Body of pancreas (tissue), 4 donors: ENCODE data around the gene ABCG1. TPM values are rescaled to one million over a fixed set of nuclear protein-coding genes. Genes with fewer than 3 reads are reported as not detected.
A peak's percentile ranks its signal among the peaks of the same experiment; 100 is the strongest.

Experiments used
- ATAC-seq: fragments of 150-250 bp; one replicate; pipeline ENCODE4 v1.9.1; 2016
- DNase-seq, 4 donors: peaks; one replicate each; pipeline ENCODE4 v3.0.0-alpha.2; 2019
- H3K27ac ChIP-seq, 4 donors: fragments of 200-600 bp; sonication (generic); 1 replicate in 3 of 4; 2 replicates in 1 of 4; pipeline versions ENCODE4 v1.5.1 to v1.6.1; 2016 to 2019; ENCODE audit warnings: mild to moderate bottlenecking in 1 of 4, mixed read lengths in 1 of 4, moderate library complexity in 1 of 4
- H3K27me3 ChIP-seq, 2 donors: fragments of 200-600 bp; sonication (generic); one replicate each; pipeline ENCODE4 v1.6.0; 2016; ENCODE audit warnings: mild to moderate bottlenecking in 1 of 2
- H3K36me3 ChIP-seq, 2 donors: fragments of 200-600 bp; sonication (generic); replicated peaks in 1 of 2; 2 replicates each; pipeline ENCODE4 v1.5.1; 2016; ENCODE audit warnings: low read depth in 2 of 2; ENCODE audit not compliant: insufficient read depth in 1 of 2
- H3K4me1 ChIP-seq: fragments of 200-600 bp; sonication (generic); one replicate; pipeline ENCODE4 v1.6.0; 2016
- H3K4me3 ChIP-seq, 2 donors: fragments of 200-600 bp; sonication (generic); 1 replicate in 1 of 2; 2 replicates in 1 of 2; pipeline ENCODE4 v1.5.1; 2016 to 2019
- H3K9me3 ChIP-seq, 3 donors: fragments of 200-600 bp; sonication (generic); 1 replicate in 2 of 3; 2 replicates in 1 of 3; pipeline ENCODE4 v1.5.1; 2016
- POLR2A ChIP-seq, 3 donors: fragments of 450-650 bp; IDR thresholded peaks; one replicate each; pipeline ENCODE4 v1.6.1; 2016; ENCODE audit warnings: antibody characterized with exemption in 3 of 3, mild to moderate bottlenecking in 2 of 3
- WGBS, 2 donors: methylation state at CpG; one replicate each; pipeline ENCODE4 v1.1.5; 2017; 5-methylcytosine and 5-hydroxymethylcytosine counted together
- intact Hi-C: fragments of 100-400 bp; cut with DNase I; formaldehyde crosslinking; loops from one replicate; pipeline ENCODE4 v1.15.1; 2023
- total RNA-seq, 2 donors: library from RNA; depleted of rRNA; stranded (reverse); fragments of >200 nt; gene quantifications; one replicate each; pipeline ENCODE4 v1.1.0, GENCODE V29; 2016
- TF ChIP-seq, protein P1 (sequence below), 7 experiments: fragments of 450-650 bp in 4 of 7; fragments of 200-600 bp in 3 of 7; sonication (generic) in 3 of 7; IDR thresholded peaks; one replicate each; pipeline ENCODE4 v1.5.1; 2016 to 2019; ENCODE audit warnings: antibody characterized with exemption in 7 of 7

ABCG1 gene
- total RNA-seq, 2 donors from 2014 or later: 7.5 to 7.6 TPM

DNA sequence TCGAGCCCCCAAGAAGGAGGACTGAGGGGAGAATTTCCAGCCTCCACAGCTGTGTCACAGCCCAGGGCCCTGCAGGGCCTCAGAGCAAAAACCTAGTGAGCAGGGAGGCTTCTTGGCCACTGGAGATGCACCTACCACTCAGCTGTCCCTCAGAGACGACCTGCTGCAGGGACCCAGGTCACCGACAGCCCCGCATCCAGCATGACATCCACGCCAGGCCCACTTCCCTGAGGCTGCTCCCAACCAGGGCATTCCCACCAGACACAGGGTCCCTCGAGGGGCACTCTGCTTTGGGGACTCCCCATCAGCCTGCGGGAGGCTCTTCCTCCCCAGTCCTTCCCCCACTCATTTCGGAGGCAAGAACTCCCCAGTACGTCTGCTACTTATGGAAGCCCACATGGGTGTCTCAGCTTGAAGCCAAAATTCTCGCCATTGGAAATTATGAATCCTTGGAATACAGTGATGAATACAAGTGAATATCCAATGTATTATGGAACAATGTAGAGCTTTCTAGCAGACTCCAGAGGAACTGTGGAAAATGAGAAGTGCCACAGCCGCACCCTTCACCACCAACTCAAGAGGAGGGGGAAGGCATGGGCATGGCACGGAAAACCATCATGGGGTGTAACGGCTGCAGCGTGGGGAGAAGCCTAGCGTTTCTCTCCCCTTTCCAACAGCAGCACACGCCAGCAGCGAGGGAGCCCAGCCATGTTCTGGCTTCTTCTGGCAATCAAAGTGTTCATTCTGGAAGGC lies 89.4 kb downstream of the ABCG1 start:
- Histone ChIP-seq H3K4me3 (no peak overlapping the region), H3K4me1 (peaks cover 27% of the 10 kb centered on the region), H3K27ac (no peak overlapping the region), H3K36me3 (no peaks in the 10 kb centered on the region), H3K27me3 (no peaks in the 10 kb centered on the region), H3K9me3 (no peaks in the 10 kb centered on the region)
- TF ChIP-seq POLR2A (IDR thresholded peaks at IDR 0.05): no peak
- TF ChIP-seq, protein P1, sequence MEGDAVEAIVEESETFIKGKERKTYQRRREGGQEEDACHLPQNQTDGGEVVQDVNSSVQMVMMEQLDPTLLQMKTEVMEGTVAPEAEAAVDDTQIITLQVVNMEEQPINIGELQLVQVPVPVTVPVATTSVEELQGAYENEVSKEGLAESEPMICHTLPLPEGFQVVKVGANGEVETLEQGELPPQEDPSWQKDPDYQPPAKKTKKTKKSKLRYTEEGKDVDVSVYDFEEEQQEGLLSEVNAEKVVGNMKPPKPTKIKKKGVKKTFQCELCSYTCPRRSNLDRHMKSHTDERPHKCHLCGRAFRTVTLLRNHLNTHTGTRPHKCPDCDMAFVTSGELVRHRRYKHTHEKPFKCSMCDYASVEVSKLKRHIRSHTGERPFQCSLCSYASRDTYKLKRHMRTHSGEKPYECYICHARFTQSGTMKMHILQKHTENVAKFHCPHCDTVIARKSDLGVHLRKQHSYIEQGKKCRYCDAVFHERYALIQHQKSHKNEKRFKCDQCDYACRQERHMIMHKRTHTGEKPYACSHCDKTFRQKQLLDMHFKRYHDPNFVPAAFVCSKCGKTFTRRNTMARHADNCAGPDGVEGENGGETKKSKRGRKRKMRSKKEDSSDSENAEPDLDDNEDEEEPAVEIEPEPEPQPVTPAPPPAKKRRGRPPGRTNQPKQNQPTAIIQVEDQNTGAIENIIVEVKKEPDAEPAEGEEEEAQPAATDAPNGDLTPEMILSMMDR (IDR thresholded peaks at IDR 0.05): no peak
- no peak for ATAC-seq
- intact Hi-C loops: no loop called here
- WGBS, 2 donors: 77 to 84% methylated on average over 14 to 15 of the region's 17 CpGs
- DNase-seq: no peak

DNA sequence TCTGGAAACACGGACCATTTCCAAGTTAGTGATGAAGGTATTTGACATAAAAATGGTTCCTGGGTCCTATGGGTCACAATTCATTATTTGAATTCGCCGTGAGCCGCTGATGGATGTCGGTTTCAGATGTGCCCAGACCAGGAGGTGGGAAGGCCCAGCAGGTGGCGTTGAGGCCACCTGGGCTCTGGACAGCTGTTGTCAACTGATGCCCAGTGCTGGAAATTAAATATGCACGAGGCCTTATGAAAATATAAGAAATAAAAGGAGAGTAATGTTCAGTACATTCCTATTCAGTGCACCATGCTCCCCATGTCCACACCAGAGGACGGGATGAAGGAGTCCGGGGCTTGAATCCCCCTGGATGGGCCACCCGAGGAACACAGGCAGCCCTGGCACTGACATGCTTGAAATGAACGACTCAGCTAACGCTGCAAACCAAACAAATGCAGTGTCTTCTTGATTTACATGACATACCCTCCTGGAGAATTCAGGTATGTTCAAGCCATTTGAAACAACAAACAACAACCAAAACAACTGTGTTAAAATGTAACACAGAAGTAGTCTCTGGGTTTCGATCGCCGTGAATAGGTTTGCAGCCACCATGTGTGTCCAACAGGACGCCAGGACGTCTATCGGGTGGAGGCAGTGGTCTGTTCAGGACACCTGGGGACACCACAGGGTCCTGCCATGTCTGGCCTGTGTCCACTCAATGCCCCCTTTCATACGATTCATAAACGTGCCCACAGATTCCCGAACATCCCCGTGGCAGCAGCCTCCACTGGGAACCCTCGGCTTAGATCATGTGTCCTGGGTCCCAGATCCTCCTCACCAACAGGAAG lies 90.2 kb downstream of the ABCG1 start:
- Histone ChIP-seq H3K4me3 (no peak overlapping the region), H3K4me1 (peaks cover 32% of the 10 kb centered on the region), H3K27ac (no peak overlapping the region), H3K27me3 (no peaks in the 10 kb centered on the region), H3K9me3 (no peaks in the 10 kb centered on the region), H3K36me3 (no peaks in the 10 kb centered on the region)
- DNase-seq (no peak), ATAC-seq (no peak)
- 39 to 41% methylated on average over 22 of the region's 23 CpGs for WGBS, 2 donors
- TF ChIP-seq, protein P1 (IDR thresholded peaks at IDR 0.05): peak in 4 of 7 experiments; percentile 12 to 22 (median 16)
- TF ChIP-seq POLR2A (IDR thresholded peaks at IDR 0.05): no peak
- intact Hi-C loops: no loop called here

DNA sequence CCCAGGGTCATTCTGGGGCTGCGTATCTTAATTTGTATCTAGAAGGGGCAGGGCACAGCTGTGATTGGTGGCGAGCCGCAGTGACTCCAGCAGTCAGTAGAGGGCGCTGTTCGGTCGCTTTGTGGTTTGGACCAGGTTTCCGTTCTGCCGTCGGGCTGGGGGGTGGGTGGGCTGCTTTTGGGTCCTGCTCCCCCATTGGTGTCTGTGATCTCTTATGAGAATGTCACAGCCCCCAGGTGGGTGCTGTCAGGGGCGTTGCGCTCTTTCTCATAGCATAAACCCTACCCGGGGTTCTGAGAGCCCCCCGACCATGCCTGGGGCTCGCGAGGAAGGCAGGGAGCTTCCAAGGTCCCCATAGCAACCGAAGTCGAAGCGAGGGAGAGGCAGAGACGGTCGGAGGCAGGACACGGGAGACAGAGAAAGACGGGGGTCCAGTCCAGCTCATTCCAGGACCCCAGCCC lies 90.8 kb downstream of the ABCG1 start:
- no peaks in the 10 kb centered on the region for H3K9me3 ChIP-seq
- 12 to 15% methylated on average over 20 to 22 of the region's 22 CpGs for WGBS, 2 donors
- no peak overlapping the region for H3K27ac ChIP-seq
- DNase-seq (peak; percentile 51 to 67 (median 57)), ATAC-seq (peak; percentile 45)
- intact Hi-C loops: loop anchor here (10.0 kb wide), 1 partner anchor 135 kb away; no protein-coding TSS in a partner anchor
- TF ChIP-seq, protein P1 (IDR thresholded peaks at IDR 0.05): peak; percentile 45 to 85 (median 58)
- TF ChIP-seq POLR2A (IDR thresholded peaks at IDR 0.05): no peak
- H3K36me3 ChIP-seq: no peaks in the 10 kb centered on the region
- H3K4me3 ChIP-seq: no peak overlapping the region
- H3K4me1 ChIP-seq: peaks cover 32% of the 10 kb centered on the region
- no peaks in the 10 kb centered on the region for H3K27me3 ChIP-seq

DNA sequence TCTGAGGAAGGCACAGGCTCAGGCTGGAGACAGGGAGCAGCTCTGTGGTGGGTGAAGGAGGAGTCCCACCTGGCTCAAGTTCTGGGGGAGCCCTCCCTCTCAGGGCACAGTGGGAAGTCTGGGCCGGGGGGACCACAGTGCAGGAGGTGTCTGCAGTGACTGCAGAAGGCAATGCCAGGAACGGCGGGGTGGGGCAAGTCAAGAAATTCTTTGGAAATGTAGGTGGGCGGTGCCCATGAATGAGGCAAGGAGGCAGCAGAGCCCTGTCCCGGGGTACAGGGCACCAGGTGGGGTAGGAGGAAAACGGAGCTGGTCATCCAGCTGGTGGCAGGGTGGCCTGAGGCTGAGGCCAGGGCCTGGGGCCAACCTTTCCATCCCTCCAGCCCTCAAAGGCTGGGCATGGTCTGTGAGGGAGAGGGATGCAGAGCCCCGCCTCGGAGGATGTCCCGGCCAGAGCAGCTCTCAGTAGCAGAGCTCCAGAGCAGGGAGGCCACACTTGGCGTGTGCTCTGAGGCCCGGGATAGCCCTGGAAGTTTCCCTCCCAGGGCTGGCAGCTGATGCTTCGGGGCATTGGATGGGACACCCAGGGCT lies 91.6 kb downstream of the ABCG1 start:
- no peak for DNase-seq
- WGBS, 2 donors: 87 to 90% methylated on average over 7 to 12 of the region's 12 CpGs

More for the DNA sequence above, 91.6 kb downstream of the ABCG1 start:
- Histone ChIP-seq H3K4me1 (peaks cover 39% of the 10 kb centered on the region), H3K9me3 (no peaks in the 10 kb centered on the region), H3K27ac (no peak overlapping the region), H3K27me3 (no peaks in the 10 kb centered on the region), H3K36me3 (no peaks in the 10 kb centered on the region), H3K4me3 (no peak overlapping the region)
- intact Hi-C loops: loop anchor here (10.0 kb wide), 1 partner anchor 134 kb away; no protein-coding TSS in a partner anchor
- TF ChIP-seq POLR2A (IDR thresholded peaks at IDR 0.05): no peak
- TF ChIP-seq, protein P1 (IDR thresholded peaks at IDR 0.05): no peak
- no peak for ATAC-seq
